ENCODE measurements around the gene KCNMA1.

Gene KCNMA1

DNA sequence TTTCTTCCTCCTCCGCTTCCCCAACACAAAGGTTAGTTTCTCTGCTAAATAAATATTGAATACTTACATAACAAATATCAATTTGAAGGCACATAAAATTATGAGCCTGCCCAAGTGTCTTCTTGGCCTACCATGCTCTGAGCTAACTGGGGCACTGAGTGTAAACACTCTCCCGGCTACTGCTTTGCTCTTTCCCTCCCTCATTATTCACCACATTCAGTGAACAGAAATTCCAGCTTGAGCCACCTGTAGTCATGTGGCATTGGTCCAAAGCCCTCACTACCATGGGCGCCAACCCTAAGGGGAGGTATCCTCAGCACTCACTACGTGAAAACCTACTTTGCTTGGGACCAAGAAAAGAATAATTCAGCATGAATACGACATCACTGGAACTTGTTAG, 409.0 kb downstream of the KCNMA1 start:
- no peak for DNase-seq

DNA sequence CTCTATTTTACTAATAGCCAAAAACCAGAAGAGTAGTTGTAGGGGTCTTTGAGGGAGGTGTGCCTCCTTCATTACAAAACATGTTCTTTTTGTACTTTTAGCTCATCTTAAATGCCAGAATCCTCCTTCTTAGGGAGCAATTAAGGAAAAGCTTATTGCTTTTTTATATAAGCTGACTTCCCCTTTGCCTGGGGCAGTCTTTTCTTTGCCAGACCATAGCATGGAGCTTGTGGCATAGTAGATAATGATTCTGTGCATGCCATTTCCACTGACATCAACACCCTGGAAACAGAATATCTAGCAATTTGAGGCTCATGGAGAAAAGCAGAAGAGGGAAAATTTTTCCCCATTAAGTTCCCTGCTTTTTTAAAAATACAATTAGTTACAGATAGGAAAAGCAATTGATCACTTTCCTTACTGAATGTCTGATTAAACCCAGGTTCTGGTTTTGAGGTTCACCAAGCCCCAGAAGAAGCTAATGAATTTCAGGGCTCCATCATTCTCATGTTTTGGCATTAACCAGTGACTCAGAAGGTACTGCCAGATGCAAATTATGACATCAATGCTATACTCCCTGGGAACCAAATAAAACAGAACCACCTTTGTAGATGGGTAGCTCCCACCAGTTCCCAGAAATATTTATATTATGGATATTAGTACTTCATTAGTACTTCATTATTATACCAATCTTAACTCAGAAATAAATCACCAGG, 410.6 kb downstream of the KCNMA1 start:
- peak; percentile 64 for DNase-seq

DNA sequence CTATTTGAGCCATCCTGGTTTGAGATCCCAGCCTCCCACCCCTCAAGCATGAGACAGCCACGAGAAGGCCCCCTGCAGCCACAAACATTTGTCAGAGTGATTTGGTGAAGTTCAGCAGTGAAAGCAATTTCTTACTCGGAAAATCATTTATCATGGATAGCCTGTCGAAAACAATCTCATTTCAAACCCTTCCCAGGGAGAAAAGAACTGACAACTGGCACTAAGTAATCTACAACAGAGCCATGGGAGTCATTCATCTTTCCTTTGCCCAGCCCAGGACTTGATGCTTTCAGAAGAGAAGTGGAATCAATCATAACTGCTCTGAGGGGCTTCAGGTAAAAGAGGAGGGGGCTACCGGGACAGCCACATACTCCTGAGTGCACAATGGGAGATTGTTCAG, 411.2 kb downstream of the KCNMA1 start:
- no peak for DNase-seq

DNA sequence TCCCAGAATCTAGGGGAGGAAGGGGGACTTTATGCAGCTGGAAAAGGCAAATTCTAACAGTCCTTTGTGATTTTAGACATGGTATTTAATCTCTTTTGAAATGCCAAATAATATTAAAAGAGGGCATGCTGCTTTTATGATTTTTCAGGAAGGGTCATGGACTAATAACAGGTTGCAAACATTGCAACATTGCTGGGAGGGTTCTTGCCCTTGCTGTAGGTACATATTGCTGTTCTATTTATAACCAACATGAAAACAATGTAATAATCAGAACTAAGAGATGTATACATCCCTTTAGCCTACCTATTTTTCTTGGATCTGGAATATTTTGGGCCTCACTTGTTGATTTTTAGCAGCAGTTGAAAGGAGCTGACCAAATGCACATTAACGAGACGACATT, 411.6 kb downstream of the KCNMA1 start:
- DNase-seq, result no peak

DNA sequence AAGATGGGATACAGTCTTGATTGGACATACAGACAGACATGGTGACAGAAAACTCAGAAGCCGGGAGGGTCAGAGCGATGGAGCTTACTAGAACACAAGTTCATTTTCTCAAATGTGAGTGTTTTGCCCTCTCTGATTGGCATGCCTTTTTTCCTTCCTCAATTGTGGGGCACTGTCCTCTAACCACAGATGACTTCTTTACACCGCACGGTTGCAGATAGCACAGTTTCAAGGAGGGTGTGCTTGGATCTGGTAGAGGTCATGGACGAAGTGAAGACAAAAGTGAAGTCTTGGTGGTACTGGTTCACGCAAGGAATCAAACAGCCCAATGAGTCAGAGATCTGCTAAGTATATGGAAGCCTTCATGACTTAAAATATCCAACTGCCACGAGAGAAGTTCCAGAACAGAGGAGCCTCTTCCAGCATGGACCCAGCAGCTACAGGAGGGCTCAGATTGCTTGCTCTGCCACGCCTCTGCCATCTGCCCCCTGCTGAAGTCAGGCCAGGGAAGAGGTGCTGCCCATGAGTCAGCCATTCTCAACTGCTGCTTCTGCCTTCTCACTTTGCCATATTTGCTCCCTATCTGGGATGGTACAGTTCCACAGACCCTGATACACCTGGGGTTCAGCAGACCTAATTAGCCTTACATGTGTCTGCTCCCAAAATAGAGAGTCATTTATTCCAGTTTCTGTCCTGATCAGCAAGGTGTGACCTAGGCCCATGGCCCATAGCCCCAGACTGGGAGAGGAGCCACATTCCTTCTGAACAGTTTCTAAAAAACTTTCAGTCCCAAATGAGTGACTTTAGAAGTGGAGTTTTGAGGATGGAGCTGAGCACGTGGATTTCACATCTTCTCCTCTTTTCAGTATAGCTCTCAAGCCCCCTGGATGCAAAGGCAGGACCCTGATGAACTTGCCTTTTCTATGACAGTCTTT, 413.8 kb downstream of the KCNMA1 start:
- DNase-seq, result peak; percentile 16

DNA sequence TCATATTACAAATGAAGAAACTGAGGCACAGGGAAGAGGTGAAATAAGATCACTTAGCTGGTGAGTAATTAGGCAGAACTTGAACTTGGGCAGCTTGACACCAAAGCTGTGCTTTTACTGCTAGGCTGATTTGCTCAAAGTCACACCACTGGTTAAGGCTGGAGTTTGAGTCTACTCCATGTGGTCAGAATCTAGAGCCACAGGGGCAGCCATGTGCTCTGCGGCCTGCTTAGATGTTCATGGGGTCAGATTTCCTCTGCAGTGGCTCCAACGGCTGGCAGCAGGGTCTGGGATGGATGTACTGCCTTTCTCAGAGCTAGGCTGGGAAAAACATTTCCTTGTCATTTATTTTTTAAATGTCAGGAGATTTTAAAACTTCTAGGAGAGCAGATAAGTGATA, 417.5 kb downstream of the KCNMA1 start:
- no peak for DNase-seq

DNA sequence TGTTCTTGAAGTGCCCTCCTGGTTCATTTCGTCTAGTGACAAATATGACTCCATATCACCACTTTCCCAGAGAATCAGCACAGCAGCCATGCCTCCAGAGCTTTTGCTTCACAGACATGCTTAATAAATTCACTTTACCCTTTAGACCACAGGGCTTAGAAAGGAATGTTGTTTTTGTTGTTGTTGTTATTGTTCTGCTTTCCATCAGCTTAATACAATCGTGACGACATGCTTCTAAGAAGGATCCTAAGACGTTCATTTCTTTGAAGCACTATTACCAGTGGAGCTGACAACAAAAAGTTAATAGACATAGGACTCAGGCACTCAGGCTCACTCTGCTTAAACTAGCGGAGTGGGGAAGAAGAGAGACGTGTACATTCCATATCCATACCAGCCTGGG, 418.6 kb downstream of the KCNMA1 start:
- DNase-seq, result no peak

DNA sequence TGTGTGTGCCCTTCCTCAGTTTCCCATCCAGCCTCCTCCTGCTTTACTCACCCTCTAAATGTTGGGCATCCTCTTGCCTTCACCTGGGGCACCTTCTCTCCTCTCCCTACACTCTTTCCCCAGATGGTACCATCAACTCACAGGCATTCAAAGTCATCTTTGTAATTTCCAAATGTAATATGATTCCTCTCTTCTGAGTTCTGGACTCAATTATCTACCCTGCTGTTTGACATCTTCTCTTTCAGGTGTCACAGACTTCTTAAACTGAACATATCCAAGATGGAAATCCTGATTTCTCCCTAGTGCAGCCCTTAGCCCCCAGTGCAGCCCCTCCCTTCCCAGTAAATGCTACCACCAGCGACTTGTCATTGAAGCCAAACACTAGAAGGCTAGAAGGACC, 422.8 kb downstream of the KCNMA1 start:
- DNase-seq, result no peak

DNA sequence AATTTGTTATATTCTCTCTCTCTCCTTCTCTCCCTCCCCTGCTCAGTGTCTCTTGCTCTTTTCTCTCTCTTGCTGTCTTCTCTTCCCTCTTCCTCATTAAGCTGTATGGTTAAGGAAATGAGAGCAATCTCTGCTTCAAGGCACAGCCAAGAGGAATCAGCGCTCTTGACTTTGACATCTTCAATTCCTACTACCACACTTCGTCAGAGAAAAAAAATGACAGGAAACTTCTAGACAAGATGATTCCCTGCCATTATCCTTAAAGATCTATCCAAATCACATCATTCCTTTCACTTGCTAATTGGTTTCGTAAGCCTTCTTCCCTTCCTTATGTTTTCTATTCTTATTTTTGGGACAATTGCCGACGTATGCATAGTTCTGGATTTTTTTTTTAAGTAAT, 425.0 kb downstream of the KCNMA1 start:
- DNase-seq, result no peak

DNA sequence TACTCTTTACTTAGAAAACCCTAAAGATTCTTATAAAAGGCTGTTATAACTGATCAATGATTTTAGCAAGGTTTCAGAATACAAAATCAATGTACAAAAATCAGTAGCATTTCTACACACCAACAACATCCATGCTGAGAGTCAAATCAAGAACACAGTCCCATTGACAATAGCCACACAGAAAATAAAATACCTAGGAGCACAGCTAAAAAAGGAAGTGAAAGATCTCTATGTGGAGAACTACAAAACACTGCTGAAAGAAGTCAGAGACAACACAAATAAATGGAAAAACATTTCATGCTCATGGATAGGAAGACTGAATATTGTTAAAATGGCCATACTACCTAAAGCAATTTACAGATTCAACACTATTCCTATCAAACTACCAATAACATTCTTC, 427.0 kb downstream of the KCNMA1 start:
- no peak for DNase-seq

DNA sequence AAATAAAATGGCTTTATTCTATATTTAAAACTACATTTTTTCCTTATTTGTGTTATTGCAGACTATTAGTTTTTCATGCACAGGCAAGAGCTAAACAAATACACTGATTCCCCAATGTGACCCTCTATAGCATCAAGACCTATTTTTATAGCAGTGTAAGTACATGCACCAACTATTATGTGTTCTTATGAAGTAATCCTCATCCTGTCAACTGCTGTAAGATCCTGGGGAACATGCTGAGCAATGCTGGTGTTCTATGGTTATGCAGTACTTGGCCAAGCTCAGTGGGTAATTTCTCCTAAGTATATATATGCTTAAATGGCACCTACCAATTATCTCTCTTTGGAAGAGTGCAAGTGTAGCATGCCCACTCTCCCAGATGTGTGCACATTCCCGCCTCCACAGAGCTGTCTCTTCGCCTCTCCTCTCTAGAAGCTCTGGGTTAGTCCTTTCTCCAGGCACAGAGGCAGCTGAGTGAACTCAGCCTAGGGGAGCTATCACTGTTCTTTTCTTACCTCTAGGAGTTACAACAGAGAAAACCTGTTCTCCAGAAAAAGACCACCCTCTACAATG, 428.8 kb downstream of the KCNMA1 start:
- DNase-seq, result no peak

DNA sequence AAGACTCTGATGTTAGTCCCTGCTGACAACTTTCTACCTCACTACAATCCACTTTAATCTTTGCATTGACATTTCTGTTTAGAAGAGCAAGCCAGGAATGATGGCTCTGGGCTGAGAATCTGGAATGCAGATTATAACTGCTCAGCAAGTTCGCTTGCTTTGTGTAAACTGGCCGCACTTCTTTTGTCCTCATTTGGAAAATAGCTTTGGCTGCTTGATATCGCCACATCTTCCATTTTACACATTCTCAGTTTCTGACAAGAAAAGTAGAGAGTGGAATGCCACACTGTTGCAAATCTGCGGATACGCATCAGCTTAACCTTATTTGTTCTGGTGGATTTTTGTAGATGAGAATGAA, 429.8 kb downstream of the KCNMA1 start:
- DNase-seq, result no peak

DNA sequence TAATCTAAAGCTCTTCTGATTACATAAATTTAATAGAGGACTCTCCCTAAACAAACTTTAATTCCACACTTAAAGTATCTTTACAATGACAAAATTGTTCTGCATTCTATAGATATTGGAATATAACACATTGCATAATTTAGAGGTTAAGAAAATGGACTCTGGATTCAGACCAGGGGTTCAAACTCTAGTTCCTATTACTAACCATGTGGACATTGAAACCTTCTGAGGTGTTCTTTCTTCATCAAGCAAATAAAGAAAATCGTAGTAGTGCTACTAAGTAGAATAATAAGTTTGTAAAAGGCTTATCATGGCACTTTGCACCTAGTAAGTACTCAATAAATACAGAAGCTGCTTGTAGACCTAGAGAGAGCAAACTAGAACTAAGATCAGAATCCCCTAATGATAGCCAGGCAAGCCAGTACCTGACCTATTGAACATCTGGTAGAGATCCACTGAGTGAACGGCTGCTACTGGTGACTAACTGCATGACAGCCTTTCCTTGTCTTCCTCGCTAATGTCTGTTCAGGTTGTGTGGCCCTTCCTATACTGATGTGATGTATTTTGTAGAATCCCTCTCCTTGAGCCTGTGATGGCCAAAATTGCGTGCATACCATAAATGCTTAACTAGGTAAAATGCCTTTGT, 430.3 kb downstream of the KCNMA1 start:
- no peak for DNase-seq

DNA sequence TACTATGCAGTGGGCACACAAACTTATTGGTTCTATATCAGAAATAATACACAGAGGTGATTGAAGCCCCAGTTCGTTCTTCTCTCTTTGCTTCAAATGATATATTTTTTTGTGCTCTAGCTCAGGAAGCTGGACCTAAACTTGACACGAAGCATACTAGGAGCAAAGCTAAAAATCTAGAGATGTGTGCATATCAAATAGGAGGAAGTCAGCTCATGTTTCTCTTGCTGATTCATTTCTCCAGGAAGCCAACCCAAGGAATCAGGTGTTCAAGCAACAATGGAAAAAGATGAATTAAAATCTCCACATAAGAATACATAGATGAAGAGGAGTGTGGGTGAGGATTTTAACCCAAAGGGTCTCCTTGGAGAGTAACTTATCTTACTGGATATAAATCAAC, 432.5 kb downstream of the KCNMA1 start:
- no peak for DNase-seq

DNA sequence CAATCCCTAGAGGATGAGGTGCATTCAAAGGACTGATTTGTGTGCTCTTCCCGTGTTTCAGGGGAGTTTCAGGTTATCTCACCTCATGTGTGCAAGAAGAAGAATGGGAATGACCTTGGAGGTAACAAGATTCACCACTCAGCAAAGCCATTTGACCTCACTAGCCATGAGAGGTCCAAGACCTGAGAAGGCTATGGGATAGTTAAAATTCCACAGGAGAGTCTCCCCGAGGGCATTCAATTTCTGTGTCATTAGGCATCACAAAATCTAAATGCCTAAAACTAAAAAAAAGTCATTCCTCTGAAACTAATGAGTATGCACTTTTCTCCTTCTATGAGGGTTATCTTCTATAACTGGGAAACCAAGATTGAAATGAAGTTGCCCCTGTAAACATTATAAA, 433.4 kb downstream of the KCNMA1 start:
- DNase-seq, result peak; percentile 41

DNA sequence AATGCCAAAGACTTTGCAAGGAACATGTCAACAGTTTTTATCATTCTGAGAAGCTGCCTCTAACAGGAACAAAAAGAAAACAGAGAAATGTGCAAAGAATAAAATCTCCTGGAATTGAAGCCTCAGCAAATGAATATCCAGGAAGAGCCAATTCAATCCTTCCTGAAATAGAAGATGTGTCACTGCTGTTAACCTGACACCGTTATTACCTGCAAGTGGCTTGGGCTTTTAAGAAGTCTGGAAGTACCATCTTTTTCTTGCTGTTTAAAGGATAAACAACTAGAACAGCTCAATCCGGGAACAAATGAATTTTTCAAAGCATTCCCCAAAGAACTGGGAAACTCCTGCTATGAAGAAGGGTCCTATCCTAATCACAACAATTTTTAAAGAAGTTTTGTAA, 434.8 kb downstream of the KCNMA1 start:
- DNase-seq, result no peak

DNA sequence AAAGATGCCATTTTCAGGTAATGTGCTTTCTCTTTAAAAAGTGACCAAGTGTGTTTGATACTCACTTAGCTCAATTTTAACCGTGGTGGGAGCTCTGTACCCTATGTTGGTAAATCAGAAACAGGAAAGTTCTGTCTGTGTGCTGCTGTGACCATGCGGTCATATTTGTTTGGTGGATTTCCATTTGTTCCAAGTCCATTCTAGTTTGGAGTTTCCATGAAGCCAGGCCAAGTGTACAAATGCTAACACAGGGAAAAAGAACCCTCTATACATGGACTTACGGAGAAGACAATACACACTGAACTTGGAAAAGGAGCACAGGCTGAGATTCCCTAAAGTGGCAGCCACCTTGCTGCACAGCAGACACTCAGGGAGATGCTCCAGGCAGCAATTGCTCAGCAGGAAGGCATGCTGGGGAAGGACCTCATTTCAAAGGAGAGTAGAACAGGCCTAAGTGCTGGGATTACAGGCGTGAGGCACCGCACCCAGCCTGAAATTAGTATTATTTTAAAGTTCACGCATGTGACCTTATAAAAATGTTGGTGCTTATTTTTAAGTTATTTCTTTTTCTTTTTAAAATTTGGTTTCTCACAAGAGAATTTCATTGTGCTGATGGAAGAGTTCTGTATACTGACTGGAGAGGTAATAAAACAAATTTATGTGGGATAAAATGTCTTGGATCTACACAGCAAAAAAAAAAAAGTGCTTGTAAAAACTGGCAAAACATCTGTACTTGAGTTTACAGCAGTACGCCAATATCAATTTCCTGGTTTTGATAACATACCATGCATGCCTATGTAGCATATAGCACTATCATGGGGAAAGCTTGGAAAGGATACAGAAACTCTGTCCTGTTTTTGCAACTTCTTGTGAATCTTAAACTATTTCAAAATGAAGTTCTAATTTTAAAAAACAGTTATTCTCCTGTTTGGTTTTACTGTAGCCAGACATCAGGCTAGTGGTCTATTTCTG, 436.2 kb downstream of the KCNMA1 start:
- DNase-seq, result peak; percentile 27

DNA sequence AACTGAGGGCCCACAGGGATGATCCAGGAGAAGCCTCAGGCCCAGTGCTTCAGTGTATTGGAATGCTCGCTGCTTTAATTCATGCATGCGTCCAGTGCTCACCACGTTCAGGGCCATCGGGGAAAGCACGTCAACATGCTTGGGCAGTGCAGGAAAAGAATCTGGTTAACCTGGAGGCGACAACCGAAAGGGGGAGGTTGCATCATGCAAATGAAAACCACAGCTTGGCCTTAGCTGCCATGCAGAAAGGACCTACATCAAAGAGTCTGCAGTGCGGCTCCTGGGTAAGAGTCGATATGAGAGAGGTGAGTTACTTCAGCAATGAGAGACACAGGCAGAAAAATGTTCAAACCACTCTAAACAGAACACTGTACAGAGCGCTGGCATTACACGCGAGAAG, 440.1 kb downstream of the KCNMA1 start:
- no peak for DNase-seq

DNA sequence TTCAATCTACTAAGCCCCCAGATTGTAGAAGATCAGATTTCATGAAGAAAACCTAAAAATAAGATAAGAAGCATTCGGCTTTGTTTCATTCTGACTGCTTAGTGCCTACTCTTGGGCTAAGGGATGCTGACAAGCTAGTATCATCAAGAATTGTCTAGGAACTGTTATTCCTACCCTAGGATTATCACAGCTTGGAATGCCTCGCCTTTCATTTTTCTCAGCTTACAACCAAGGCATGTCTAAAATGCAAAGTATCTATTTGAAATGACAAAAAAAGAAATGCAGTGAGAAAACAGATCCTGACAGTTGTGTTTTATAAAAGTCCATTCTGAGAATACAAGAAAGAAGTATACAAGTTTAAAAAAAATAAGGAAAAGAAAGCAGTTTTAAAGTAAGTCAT, 441.0 kb downstream of the KCNMA1 start:
- DNase-seq, result no peak

DNA sequence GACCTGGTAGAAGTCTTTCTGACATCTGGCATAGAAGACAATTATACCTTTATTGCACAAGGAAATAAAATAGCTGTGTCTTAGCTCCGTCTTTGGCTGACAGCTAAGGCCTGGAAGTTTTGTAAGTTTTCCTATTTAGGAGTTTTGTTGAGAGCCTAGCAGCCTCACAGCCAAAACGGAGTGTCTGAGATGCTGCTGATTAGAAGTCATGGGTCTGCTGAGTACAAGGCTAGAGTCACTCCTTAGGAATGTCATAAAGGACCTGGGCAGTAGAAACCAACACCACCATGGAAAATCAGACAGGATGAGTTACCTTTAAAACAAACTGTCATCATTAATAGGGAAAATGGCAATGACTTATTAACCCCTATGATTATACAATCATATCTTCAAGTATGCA, 442.5 kb downstream of the KCNMA1 start:
- peak; percentile 93 for DNase-seq

DNA sequence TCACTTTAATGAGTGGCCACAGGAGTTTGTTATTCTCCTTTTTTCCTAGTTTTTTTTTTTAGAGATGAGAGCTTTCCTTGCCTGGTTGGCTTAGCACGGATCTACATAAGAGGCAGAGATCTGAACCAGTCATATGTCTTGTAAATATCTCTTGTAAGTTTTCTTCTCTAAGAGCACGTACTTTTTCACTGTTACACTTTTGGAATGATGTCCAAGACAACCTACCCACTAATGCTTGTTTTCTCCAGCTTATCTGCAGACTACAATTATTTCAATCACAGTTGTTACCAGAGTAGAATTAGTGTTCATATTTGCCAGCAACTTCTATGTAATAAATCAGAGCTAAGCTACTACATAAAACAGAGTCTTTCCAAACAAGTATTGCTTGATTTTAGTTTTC, 444.6 kb downstream of the KCNMA1 start:
- no peak for DNase-seq

DNA sequence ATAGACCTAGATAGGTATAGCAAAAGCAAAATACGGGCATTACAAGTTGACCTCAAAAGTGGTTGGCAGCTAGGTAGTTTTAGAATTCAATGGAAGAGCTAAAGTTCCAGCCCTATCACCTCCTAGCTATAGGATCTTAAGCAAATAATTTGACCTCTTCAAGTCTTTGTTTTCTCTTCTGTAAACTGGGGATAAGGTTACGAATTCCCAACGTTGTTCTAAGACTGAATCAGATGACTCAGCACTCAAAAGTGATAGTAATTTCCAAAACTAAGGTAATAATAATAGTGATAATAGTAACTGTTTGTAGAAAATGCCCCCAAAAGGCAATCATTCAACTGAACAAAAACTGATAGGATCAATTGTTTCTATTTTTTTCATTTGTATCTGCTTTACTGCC, 445.2 kb downstream of the KCNMA1 start:
- DNase-seq, result no peak
